T-helper 17 cell (primary cell): ENCODE measurements around the gene GABARAPL2. TPM values are rescaled to one million over a fixed set of nuclear protein-coding genes. Genes with fewer than 3 reads are reported as not detected.

Source experiments
- ATAC-seq: fragments of 150-1000 bp; cut with Tn5 transposase; 2 replicates; pipeline ENCODE4 v1.10.0; 2021; ENCODE audit warnings: mild to moderate bottlenecking, moderate library complexity
- DNase-seq, 3 donors: peaks; one replicate each; pipeline versions ENCODE4 v3.0.0 to v3.0.0-alpha.2; 2020 to 2021
- H3K9me3 ChIP-seq: one replicate; pipeline ENCODE4 v1.7.0; 2013; ENCODE audit warnings: low read length, mild to moderate bottlenecking; ENCODE audit not compliant: control insufficient read depth, poor library complexity, severe bottlenecking
- H3K27ac Mint-ChIP-seq: one replicate; pipeline ENCODE4 v1.8.0; 2022; ENCODE audit warnings: mild to moderate bottlenecking, moderate library complexity, mixed read lengths
- H3K27me3 Mint-ChIP-seq: one replicate; pipeline ENCODE4 v1.8.0; 2022; ENCODE audit warnings: mixed read lengths
- H3K36me3 Mint-ChIP-seq: one replicate; pipeline ENCODE4 v1.8.0; 2022; ENCODE audit warnings: low read depth, mixed read lengths
- H3K4me1 Mint-ChIP-seq: one replicate; pipeline ENCODE4 v1.8.0; 2022; ENCODE audit warnings: mild to moderate bottlenecking, mixed read lengths
- H3K4me3 Mint-ChIP-seq: one replicate; pipeline ENCODE4 v1.8.0; 2022; ENCODE audit warnings: mild to moderate bottlenecking, moderate library complexity, mixed read lengths
- total RNA-seq, 4 donors: library from RNA in 2 of 4; stranded (reverse) in 2 of 4; gene quantifications; one replicate each; pipeline ENCODE4 v1.2.3 and lab custom pipeline; 2022 to 2026

Gene GABARAPL2
- total RNA-seq, 2 donors from 2014 or later: 76.5 to 79.5 TPM

GRCh38 chr16:75617121-75617520 is 50.9 kb downstream of the GABARAPL2 start:
- Mint-ChIP-seq H3K27me3 (no peaks in the 10 kb centered on the region), H3K36me3 (peaks cover 4% of the 10 kb centered on the region), H3K4me1 (peaks cover 42% of the 10 kb centered on the region), H3K27ac (peak overlapping the region; percentile 96), H3K4me3 (peak overlapping the region; percentile 79)
- H3K9me3 ChIP-seq: no peaks in the 10 kb centered on the region
- DNase-seq (no peak), ATAC-seq (no peak)

- Mint-ChIP-seq H3K4me3 (no peak overlapping the region), H3K27me3 (no peaks in the 10 kb centered on the region), H3K27ac (peak overlapping the region; percentile 47), H3K4me1 (peaks cover 43% of the 10 kb centered on the region), H3K36me3 (peaks cover 4% of the 10 kb centered on the region)
- DNase-seq: no peak
- no peak for ATAC-seq
- H3K9me3 ChIP-seq: no peaks in the 10 kb centered on the region
These were observed 52.6 kb downstream of the GABARAPL2 start for GRCh38 chr16:75618780-75619179.

- H3K27ac Mint-ChIP-seq: peak overlapping the region; percentile 96
- DNase-seq (no peak), ATAC-seq (peak; percentile 13)
- H3K4me1 Mint-ChIP-seq: peaks cover 43% of the 10 kb centered on the region
- H3K27me3 Mint-ChIP-seq: no peaks in the 10 kb centered on the region
- H3K4me3 Mint-ChIP-seq: peak overlapping the region; percentile 41
- H3K9me3 ChIP-seq: no peaks in the 10 kb centered on the region
- peaks cover 5% of the 10 kb centered on the region for H3K36me3 Mint-ChIP-seq
These were observed 54.4 kb downstream of the GABARAPL2 start for GRCh38 chr16:75620326-75621169.

- Mint-ChIP-seq H3K4me1 (peaks cover 45% of the 10 kb centered on the region), H3K27me3 (no peaks in the 10 kb centered on the region), H3K4me3 (no peak overlapping the region), H3K36me3 (peaks cover 9% of the 10 kb centered on the region), H3K27ac (peak overlapping the region; percentile 96)
- H3K9me3 ChIP-seq: no peaks in the 10 kb centered on the region
- no peak for DNase-seq
- ATAC-seq: no peak
These were observed 54.9 kb downstream of the GABARAPL2 start for GRCh38 chr16:75621170-75621477.

- peak; percentile 94 to 96 (median 95) for DNase-seq
- Mint-ChIP-seq H3K4me3 (peak within 1 kb of the TSS; percentile 96), H3K27ac (peak within 1 kb of the TSS; percentile 96), H3K27me3 (no peaks in the 10 kb centered on the region), H3K4me1 (peaks cover 51% of the 10 kb centered on the region), H3K36me3 (peaks cover 17% of the 10 kb centered on the region)
- H3K9me3 ChIP-seq: no peaks in the 10 kb centered on the region
- ATAC-seq: peak; percentile 96
These were observed 56.8 kb downstream of the GABARAPL2 start, which contains the start of gene ADAT1 for GRCh38 chr16:75622761-75623605. ADAT1 (minus strand) TSS chr16:75623281; CDS start chr16:75620799, 2,482 bp downstream.

- peaks cover 17% of the 10 kb centered on the region for H3K36me3 Mint-ChIP-seq
- H3K4me1 Mint-ChIP-seq: peaks cover 60% of the 10 kb centered on the region
- H3K9me3 ChIP-seq: no peaks in the 10 kb centered on the region
- H3K27me3 Mint-ChIP-seq: no peaks in the 10 kb centered on the region
- ATAC-seq (no peak), DNase-seq (no peak)
- peak overlapping the region; percentile 95 for H3K27ac Mint-ChIP-seq
- peak overlapping the region; percentile 78 for H3K4me3 Mint-ChIP-seq
These were observed 58.7 kb downstream of the GABARAPL2 start for GRCh38 chr16:75624921-75625334.

- no peaks in the 10 kb centered on the region for H3K27me3 Mint-ChIP-seq
These were observed 60.6 kb downstream of the GABARAPL2 start for GRCh38 chr16:75626806-75627205.

More at GRCh38 chr16:75626806-75627205, 60.6 kb downstream of the GABARAPL2 start:
- Mint-ChIP-seq H3K4me3 (peak overlapping the region; percentile 64), H3K36me3 (peaks cover 17% of the 10 kb centered on the region), H3K27ac (peak overlapping the region; percentile 95), H3K4me1 (peaks cover 44% of the 10 kb centered on the region)
- H3K9me3 ChIP-seq: no peaks in the 10 kb centered on the region
- no peak for ATAC-seq
- no peak for DNase-seq

Other genes with a start within 250 kb of the GABARAPL2 start
- 10 to 100 TPM; 33.6 to 34.7 TPM for gene CFDP1, start 132.9 kb upstream of the GABARAPL2 start, total RNA-seq
- 10 to 100 TPM; 39.7 to 46.5 TPM for gene TMEM170A, start 101.7 kb upstream of the GABARAPL2 start, total RNA-seq
- not detected for gene CHST6, start 70.9 kb upstream of the GABARAPL2 start, total RNA-seq
- gene CHST5, start 30.3 kb upstream of the GABARAPL2 start, total RNA-seq: under 1 TPM in 1 of 2 donors, not detected in 1; 0.16 TPM
- gene TMEM231, start 10.1 kb upstream of the GABARAPL2 start, total RNA-seq: 1 to 10 TPM; 5.3 to 7.5 TPM
- gene ADAT1, start 56.9 kb downstream of the GABARAPL2 start, total RNA-seq: 10 to 100 TPM; 57.9 to 64.1 TPM
- 100 to 1,000 TPM; 160 to 161 TPM for gene KARS1, start 81.3 kb downstream of the GABARAPL2 start, total RNA-seq
- gene TERF2IP, start 81.4 kb downstream of the GABARAPL2 start, total RNA-seq: 100 to 1,000 TPM in 1 of 2 donors, 10 to 100 TPM in 1; 98.1 to 107 TPM
- not detected for gene CPHXL2, start 110.6 kb downstream of the GABARAPL2 start, total RNA-seq
- not detected for gene DUXB, start 135.1 kb downstream of the GABARAPL2 start, total RNA-seq
- not detected for gene CPHXL, start 160.1 kb downstream of the GABARAPL2 start, total RNA-seq